ENCODE data around the gene KHK.
A peak's percentile ranks its signal among the peaks of the same experiment; 100 is the strongest.
"Not testable (repeated sequence)": the region's sequence is repeated elsewhere in the genome, so short reads cannot be mapped to it uniquely, and the experiment has no call there.

Gene KHK

GRCh38 chr2:27115519-27115918 is 28.9 kb downstream of the KHK start:
- peak; percentile 16 for DNase-seq (ENCODE audit: low read depth)
- no peak for TF ChIP-seq CTCF (IDR thresholded peaks at IDR 0.05; ENCODE audit: insufficient read depth, low read depth, low read length, missing control alignments)
- no peak overlapping the region for H3K4me3 ChIP-seq (ENCODE audit: low read length)

- no peak for TF ChIP-seq CTCF (IDR thresholded peaks at IDR 0.05; ENCODE audit: insufficient read depth, low read depth, low read length, missing control alignments)
- DNase-seq (ENCODE audit: low read depth), result no peak
- H3K4me3 ChIP-seq (ENCODE audit: low read length), result peak overlapping the region; percentile 52
Observed at GRCh38 chr2:27117995-27118524, 31.5 kb downstream of the KHK start.

- H3K4me3 ChIP-seq (ENCODE audit: low read length), result peak within 1 kb of the TSS; percentile 52
- DNase-seq (ENCODE audit: low read depth), result peak; percentile 9
- no peak for TF ChIP-seq CTCF (IDR thresholded peaks at IDR 0.05; ENCODE audit: insufficient read depth, low read depth, low read length, missing control alignments)
Observed at GRCh38 chr2:27118525-27119329, 32.2 kb downstream of the KHK start, which contains the start of gene CGREF1. Gene CGREF1 (minus strand): TSS chr2:27119128. CDS start chr2:27104366, 14,762 bp downstream.

GRCh38 chr2:27119330-27119670 is 32.7 kb downstream of the KHK start:
- H3K4me3 ChIP-seq (ENCODE audit: low read length), result peak overlapping the region; percentile 38
- DNase-seq (ENCODE audit: low read depth), result not testable (repeated sequence)

GRCh38 chr2:27121906-27122305 is 35.3 kb downstream of the KHK start:
- no peak for TF ChIP-seq CTCF (IDR thresholded peaks at IDR 0.05; ENCODE audit: insufficient read depth, low read depth, low read length, missing control alignments)
- no peak for DNase-seq (ENCODE audit: low read depth)
- no peak overlapping the region for H3K4me3 ChIP-seq (ENCODE audit: low read length)

GRCh38 chr2:27122791-27123190 is 36.2 kb downstream of the KHK start:
- TF ChIP-seq CTCF (IDR thresholded peaks at IDR 0.05; ENCODE audit: insufficient read depth, low read depth, low read length, missing control alignments), result no peak
- no peak overlapping the region for H3K4me3 ChIP-seq (ENCODE audit: low read length)

GRCh38 chr2:27123302-27124150 is 37.0 kb downstream of the KHK start, which contains the start of gene ABHD1:
Gene ABHD1 (plus strand): TSS chr2:27123815. CDS start chr2:27123949, 134 bp downstream.
- peak within 1 kb of the TSS; percentile 49 for H3K4me3 ChIP-seq (ENCODE audit: low read length)
- no peak for TF ChIP-seq CTCF (IDR thresholded peaks at IDR 0.05; ENCODE audit: insufficient read depth, low read depth, low read length, missing control alignments)
- peak; percentile 10 for DNase-seq (ENCODE audit: low read depth)

More at GRCh38 chr2:27122791-27123190, 36.2 kb downstream of the KHK start:
- no peak for DNase-seq (ENCODE audit: low read depth)
